Dedifferentiated amniotic fluid mesenchymal stem cell (primary cell): Measurements from ENCODE around the gene LDHA.
A peak's percentile ranks its signal among the peaks of the same experiment; 100 is the strongest.
"Not testable (repeated sequence)": the region's sequence is repeated elsewhere in the genome, so short reads cannot be mapped to it uniquely, and the experiment has no call there.

Source experiments
- DNase-seq: peaks from one replicate; pipeline ENCODE4 v3.0.0-alpha.2; 2016; ENCODE audit errors: extremely low spot score

LDHA gene

GRCh38 chr11:18394928-18395734 lies 768 bp downstream of the LDHA start:
- DNase-seq = no peak

GRCh38 chr11:18395735-18396504 lies 1.6 kb downstream of the LDHA start:
- peak; percentile 98 for DNase-seq

- no peak for DNase-seq
These were observed 3.6 kb downstream of the LDHA start for GRCh38 chr11:18397921-18398320.

- DNase-seq = not testable (repeated sequence)
These were observed 6.7 kb downstream of the LDHA start for GRCh38 chr11:18401077-18401476.

- DNase-seq = no peak
These were observed 9.7 kb downstream of the LDHA start for GRCh38 chr11:18404062-18404461.

- DNase-seq = not testable (repeated sequence)
These were observed 13.0 kb downstream of the LDHA start for GRCh38 chr11:18407400-18407799.

GRCh38 chr11:18408558-18409291 lies 14.4 kb downstream of the LDHA start:
- no peak for DNase-seq

GRCh38 chr11:18416459-18416858 lies 22.1 kb downstream of the LDHA start:
- no peak for DNase-seq

GRCh38 chr11:18419040-18419439 lies 24.7 kb downstream of the LDHA start:
- DNase-seq = no peak

GRCh38 chr11:18420067-18420466 lies 25.7 kb downstream of the LDHA start:
- no peak for DNase-seq

GRCh38 chr11:18427240-18427639 lies 32.9 kb downstream of the LDHA start:
- no peak for DNase-seq

GRCh38 chr11:18429332-18429731 lies 35.0 kb downstream of the LDHA start:
- no peak for DNase-seq

- DNase-seq = no peak
These were observed 44.3 kb downstream of the LDHA start for GRCh38 chr11:18438691-18439090.

- DNase-seq = no peak
These were observed 54.9 kb downstream of the LDHA start for GRCh38 chr11:18449251-18449650.

- DNase-seq = no peak
These were observed 58.6 kb downstream of the LDHA start for GRCh38 chr11:18452927-18453326.

- DNase-seq = no peak
These were observed 61.5 kb downstream of the LDHA start, which contains the start of gene LDHAL6A for GRCh38 chr11:18455686-18456372. TSS of gene LDHAL6A (plus strand) at chr11:18455856. CDS start at chr11:18456681, 825 bp downstream.

GRCh38 chr11:18457450-18457849 lies 63.1 kb downstream of the LDHA start:
- DNase-seq = no peak
